ENCODE data around the gene PXMP4. TPM values are rescaled to one million over a fixed set of nuclear protein-coding genes. Genes with fewer than 3 reads are reported as not detected.

Gene PXMP4
- total and polyA plus RNA-seq, 12 donors: 6.8 to 47.4 (median 20.4) TPM

GRCh38 chr20:33667245-33667675 is 52.9 kb downstream of the PXMP4 start:
- intact Hi-C loops (cut with DNase I): no loop called here
- TF ChIP-seq CTCF (IDR thresholded peaks at IDR 0.05) (peak in 1 of 6 experiments; percentile 2), POLR2A (IDR thresholded peaks at IDR 0.05) (no peak)
- Histone ChIP-seq H3K9me3 (replicated peaks in 1 of 3) (no peaks in the 10 kb centered on the region), H3K36me3 (replicated peaks in 1 of 2) (peaks cover 0 to 36% of the 10 kb centered on the region in 2 donors), H3K27ac (peak overlapping the region; percentile 4 to 87 (median 76)), H3K4me1 (replicated peaks in 1 of 2) (peaks cover 28 to 47% of the 10 kb centered on the region in 2 donors), H3K4me3 (peak overlapping the region in 2 of 4 donors; percentile 23 to 54), H3K27me3 (no peaks in the 10 kb centered on the region)
- WGBS, 4 donors: 13 to 34% (median 27%) methylated on average over 12 to 55 of the region's 55 CpGs; no CpG with 5 or more reads in 1 of the 4 donors
- DNase-seq: peak; percentile 55 to 83 (median 66)

DNA sequence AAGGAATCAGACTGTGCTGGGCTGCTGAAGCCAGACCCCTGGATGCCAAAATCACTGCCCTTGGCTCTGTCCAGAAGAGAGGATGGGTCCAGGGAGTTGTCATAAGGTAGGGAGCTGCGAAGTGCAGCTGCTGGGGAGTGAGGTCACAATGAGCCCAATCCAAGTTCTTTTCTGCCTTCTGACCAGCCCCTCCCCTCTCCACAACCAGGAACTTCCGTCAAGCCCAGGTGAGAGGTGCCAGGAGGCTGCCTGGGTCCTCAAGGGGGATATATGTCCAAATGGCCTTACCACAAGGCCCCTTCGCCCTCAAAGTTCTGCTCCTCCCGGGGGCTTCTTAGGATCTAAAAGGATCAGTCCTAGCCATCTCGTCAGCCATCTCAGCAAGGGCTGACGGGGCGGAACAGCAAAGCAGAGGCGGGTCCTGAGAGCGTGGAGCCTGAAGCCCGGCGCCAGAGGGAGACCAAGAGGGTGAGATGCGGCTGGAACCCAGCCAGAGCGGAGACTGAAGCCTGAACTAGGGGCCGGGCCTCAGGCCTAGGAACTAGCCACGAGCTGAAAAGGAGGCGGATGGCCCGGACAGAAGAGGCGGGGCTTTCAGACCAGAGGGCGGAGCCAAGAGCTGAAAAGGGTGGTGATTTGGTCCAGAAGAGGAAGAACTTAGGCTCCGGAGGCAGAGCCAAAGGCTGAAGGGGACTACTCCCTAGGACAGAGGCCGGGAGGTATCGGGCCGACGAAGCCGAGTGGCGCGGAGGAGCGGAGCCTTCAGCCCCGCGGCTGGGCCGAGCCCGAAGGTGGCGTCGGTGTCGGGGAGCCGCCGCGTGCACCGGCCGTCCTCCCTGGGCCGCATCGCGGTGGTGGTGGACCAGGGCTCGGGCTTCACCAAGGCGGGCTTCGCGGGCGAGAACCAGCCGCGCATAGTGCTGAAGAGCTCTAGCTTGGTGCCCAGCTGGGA is 53.5 kb downstream of the PXMP4 start, which contains the start of gene ACTL10:
Gene ACTL10, plus strand, starts transcription at position 651 of the 952 bp plus-strand sequence. CDS start 555 bp downstream, outside the sequence.
- TF ChIP-seq POLR2A (IDR thresholded peaks at IDR 0.05) (peak; percentile 36 to 89), CTCF (IDR thresholded peaks at IDR 0.05) (peak; percentile 7 to 48 (median 42))
- no peaks in the 10 kb centered on the region for H3K27me3 ChIP-seq
- intact Hi-C loops (cut with DNase I): no loop called here
- H3K4me1 ChIP-seq (replicated peaks in 1 of 2): peaks cover 27 to 41% of the 10 kb centered on the region in 2 donors
- WGBS, 4 donors: 5 to 15% (median 9%) methylated on average over 21 to 50 of the region's 50 CpGs
- peaks cover 0 to 31% of the 10 kb centered on the region in 2 donors for H3K36me3 ChIP-seq (replicated peaks in 1 of 2)
- peak; percentile 92 to 99 (median 99) for DNase-seq
- no peaks in the 10 kb centered on the region for H3K9me3 ChIP-seq (replicated peaks in 1 of 3)
- peak within 1 kb of the TSS; percentile 62 to 87 (median 76) for H3K27ac ChIP-seq
- H3K4me3 ChIP-seq: peak within 1 kb of the TSS in 2 of 4 donors; percentile 23 to 54

DNA sequence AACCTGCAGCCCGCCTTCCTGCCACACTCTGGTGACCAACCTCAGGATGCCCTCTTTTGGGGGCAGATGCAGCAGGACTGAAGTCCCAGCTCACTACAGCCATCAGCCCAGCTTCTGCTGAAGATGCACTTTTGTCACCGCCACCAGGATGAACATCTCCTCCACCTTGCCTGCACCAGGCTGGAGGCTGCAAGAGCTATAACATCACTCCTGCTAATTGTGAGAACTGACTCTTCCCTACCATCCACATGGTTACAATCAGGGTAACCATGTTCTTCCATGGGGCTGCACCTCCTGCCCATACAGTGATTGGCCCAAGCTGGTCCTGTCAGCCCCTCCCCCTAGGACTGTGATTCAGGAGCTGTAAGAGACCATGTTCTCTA is 55.4 kb downstream of the PXMP4 start:
- peak in 1 of 7 donors; percentile 35 for DNase-seq
- Histone ChIP-seq H3K4me3 (no peak overlapping the region), H3K9me3 (replicated peaks in 1 of 3) (no peaks in the 10 kb centered on the region), H3K27me3 (no peaks in the 10 kb centered on the region), H3K27ac (peak overlapping the region in 2 of 5 donors; percentile 89 to 91), H3K4me1 (replicated peaks in 1 of 2) (peaks cover 27 to 38% of the 10 kb centered on the region in 2 donors), H3K36me3 (replicated peaks in 1 of 2) (peaks cover 0 to 18% of the 10 kb centered on the region in 2 donors)
- WGBS, 4 donors: 90 to 100% (median 98%) methylated on average over 2 of the region's 2 CpGs
- TF ChIP-seq POLR2A (IDR thresholded peaks at IDR 0.05) (no peak), CTCF (IDR thresholded peaks at IDR 0.05) (no peak)
- intact Hi-C loops (cut with DNase I): loop anchor here in 1 of 2 donors (5.0 kb wide), 1 partner anchor 212 kb away; no protein-coding TSS in a partner anchor

Data from adrenal gland (tissue), 12 donors.